Gastrocnemius medialis (tissue), 4 donors: Measurements from ENCODE around the gene CNNM2. TPM values are rescaled to one million over a fixed set of nuclear protein-coding genes. Genes with fewer than 3 reads are reported as not detected.

ENCODE experiments used
- ATAC-seq, 2 donors: fragments of 150-250 bp; one replicate each; pipeline ENCODE4 v1.9.1; 2016
- DNase-seq, 2 donors: peaks; one replicate each; pipeline ENCODE4 v3.0.0-alpha.2; 2019
- H3K27ac ChIP-seq, 4 donors: fragments of 200-600 bp; sonication (generic); 1 replicate in 1 of 4; 2 replicates in 3 of 4; pipeline ENCODE4 v1.5.1; 2016 to 2018; ENCODE audit warnings: mild to moderate bottlenecking in 2 of 4, moderate library complexity in 1 of 4
- H3K27me3 ChIP-seq, 3 donors: fragments of 200-600 bp; sonication (generic) in 2 of 3; 1 replicate in 1 of 3; 2 replicates in 2 of 3; pipeline versions ENCODE4 v1.5.1 to v1.6.0; 2016 to 2019; ENCODE audit warnings: mild to moderate bottlenecking in 1 of 3, moderate library complexity in 1 of 3
- H3K36me3 ChIP-seq, 2 donors: fragments of 200-600 bp; sonication (generic) in 1 of 2; one replicate each; pipeline ENCODE4 v1.5.1; 2017 to 2018
- H3K4me1 ChIP-seq, 2 donors: fragments of 200-600 bp; sonication (generic) in 1 of 2; one replicate each; pipeline ENCODE4 v1.5.1; 2016 to 2017; ENCODE audit warnings: mild to moderate bottlenecking in 2 of 2
- H3K4me3 ChIP-seq, 4 donors: fragments of 200-600 bp; sonication (generic) in 3 of 4; 1 replicate in 1 of 4; 2 replicates in 3 of 4; pipeline ENCODE4 v1.5.1; 2016 to 2019; ENCODE audit warnings: mild to moderate bottlenecking in 2 of 4
- H3K9me3 ChIP-seq, 3 donors: fragments of 200-600 bp; sonication (generic) in 2 of 3; 1 replicate in 1 of 3; 2 replicates in 2 of 3; pipeline ENCODE4 v1.5.1; 2016 to 2019
- CTCF ChIP-seq, 5 experiments: fragments of 450-650 bp in 3 of 5; fragments of 200-600 bp in 2 of 5; sonication (generic) in 2 of 5; IDR thresholded peaks in 4 of 5; conservative IDR thresholded peaks in 1 of 5; 1 replicate in 4 of 5; 2 replicates in 1 of 5; pipeline ENCODE4 v1.5.1; 2016 to 2019; ENCODE audit warnings: antibody characterized with exemption in 5 of 5, mild to moderate bottlenecking in 3 of 5, moderate library complexity in 3 of 5
- POLR2A ChIP-seq, 2 donors: fragments of 450-650 bp; IDR thresholded peaks; one replicate each; pipeline ENCODE4 v1.6.1; 2017; ENCODE audit warnings: antibody characterized with exemption in 2 of 2, mild to moderate bottlenecking in 2 of 2, moderate library complexity in 2 of 2
- in situ Hi-C, 4 donors: fragments of 200-750 bp; cut with MboI; loops; one replicate each; pipeline versions ENCODE4 v1.15.0 to v1.8.0; 2017; ENCODE audit warnings: low sequenced_read_pairs in 4 of 4
- intact Hi-C: fragments of 100-400 bp; cut with DNase I; formaldehyde crosslinking; loops from one replicate; pipeline ENCODE4 v1.15.1; 2023; ENCODE audit warnings: low total_unique reads
- total RNA-seq, 4 donors: library from RNA; depleted of rRNA; stranded (reverse); fragments of >200 nt; gene quantifications; one replicate each; pipeline versions ENCODE4 v1.1.0 to v1.2.3, GENCODE V29; 2016

Gene CNNM2
- total RNA-seq, 4 donors from 2014 or later: 1.1 to 3.2 (median 2.0) TPM

GRCh38 chr10:102916173-102916572 lies 1.9 kb upstream of the CNNM2 start:
- in situ Hi-C loops: loop anchor here (5.0 kb wide), 1 partner anchor 326 kb away; no protein-coding TSS in a partner anchor

GRCh38 chr10:102917314-102917961 lies 656 bp upstream of the CNNM2 start:
- Histone ChIP-seq H3K27me3 (no peaks in the 10 kb centered on the region), H3K9me3 (no peaks in the 10 kb centered on the region), H3K4me3 (peak overlapping the region; percentile 80 to 94 (median 90)), H3K4me1 (peaks cover 30 to 32% of the 10 kb centered on the region in 2 donors), H3K27ac (peak overlapping the region; percentile 96 to 98 (median 96)), H3K36me3 (no peaks in the 10 kb centered on the region)
- ATAC-seq (peak; percentile 70), DNase-seq (peak; percentile 71 to 79)
- peak; percentile 29 to 53 for TF ChIP-seq POLR2A (IDR thresholded peaks at IDR 0.05)
- TF ChIP-seq CTCF (IDR thresholded peaks at IDR 0.05 in 4 of 5, conservative IDR thresholded peaks at IDR 0.05 in 1 of 5): peak; percentile 98 to 99 (median 99)
- intact Hi-C loops: loop anchor here (1.0 to 5.0 kb wide), 5 partner anchors 152 to 480 kb away; partner anchors contain the start of genes ATP5MK and PDCD11
- in situ Hi-C loops: loop anchor here (5.0 kb wide), 1 partner anchor 325 kb away; no protein-coding TSS in a partner anchor

More at GRCh38 chr10:102916173-102916572, 1.9 kb upstream of the CNNM2 start:
- ATAC-seq (no peak), DNase-seq (no peak)
- H3K27ac ChIP-seq: no peak overlapping the region
- no peaks in the 10 kb centered on the region for H3K27me3 ChIP-seq
- intact Hi-C loops: loop anchor here (5.0 kb wide), 1 partner anchor 481 kb away; the partner anchor contains the start of genes ATP5MK and PDCD11
- H3K9me3 ChIP-seq: no peaks in the 10 kb centered on the region
- H3K4me1 ChIP-seq: peaks cover 24 to 28% of the 10 kb centered on the region in 2 donors
- TF ChIP-seq CTCF (IDR thresholded peaks at IDR 0.05 in 4 of 5, conservative IDR thresholded peaks at IDR 0.05 in 1 of 5) (no peak), POLR2A (IDR thresholded peaks at IDR 0.05) (no peak)
- H3K4me3 ChIP-seq: no peak overlapping the region
- no peaks in the 10 kb centered on the region for H3K36me3 ChIP-seq

GRCh38 chr10:102918817-102919245 lies 737 bp downstream of the CNNM2 start:
- intact Hi-C loops (loop anchor here (1.0 to 5.0 kb wide), 3 partner anchors 274 to 478 kb away; partner anchors contain the start of genes ACTR1A, ATP5MK, NT5C2 and PDCD11), in situ Hi-C loops (loop anchor here (5.0 kb wide), 1 partner anchor 323 kb away; no protein-coding TSS in a partner anchor)
- H3K9me3 ChIP-seq: no peaks in the 10 kb centered on the region
- DNase-seq (no peak), ATAC-seq (no peak)
- no peaks in the 10 kb centered on the region for H3K36me3 ChIP-seq
- peak overlapping the region; percentile 80 to 95 (median 92) for H3K4me3 ChIP-seq
- TF ChIP-seq POLR2A (IDR thresholded peaks at IDR 0.05) (no peak), CTCF (IDR thresholded peaks at IDR 0.05 in 4 of 5, conservative IDR thresholded peaks at IDR 0.05 in 1 of 5) (peak in 1 of 5 experiments; percentile 3)
- H3K4me1 ChIP-seq: peaks cover 30 to 32% of the 10 kb centered on the region in 2 donors
- H3K27ac ChIP-seq: peak overlapping the region; percentile 96 to 98 (median 96)
- H3K27me3 ChIP-seq: no peaks in the 10 kb centered on the region

GRCh38 chr10:102919246-102919959 lies 1.3 kb downstream of the CNNM2 start:
- DNase-seq (peak in 1 of 2 donors; percentile 4), ATAC-seq (no peak)
- peak overlapping the region; percentile 80 to 95 (median 92) for H3K4me3 ChIP-seq
- peaks cover 30 to 32% of the 10 kb centered on the region in 2 donors for H3K4me1 ChIP-seq
- no peaks in the 10 kb centered on the region for H3K27me3 ChIP-seq
- intact Hi-C loops (loop anchor here (2.0 to 5.0 kb wide), 2 partner anchors 273 to 478 kb away; partner anchors contain the start of genes ATP5MK, NT5C2 and PDCD11), in situ Hi-C loops (loop anchor here (5.0 kb wide), 1 partner anchor 323 kb away; no protein-coding TSS in a partner anchor)
- no peaks in the 10 kb centered on the region for H3K9me3 ChIP-seq
- TF ChIP-seq POLR2A (IDR thresholded peaks at IDR 0.05) (no peak), CTCF (IDR thresholded peaks at IDR 0.05 in 4 of 5, conservative IDR thresholded peaks at IDR 0.05 in 1 of 5) (no peak)
- peak overlapping the region in 1 of 4 donors; percentile 98 for H3K27ac ChIP-seq
- H3K36me3 ChIP-seq: no peaks in the 10 kb centered on the region
